GM12878 (cell line): ENCODE measurements around the gene CCDC9B.

Experiments
- HDAC2 ChIP-seq: fragments of 200-600 bp; sonication (generic); IDR thresholded peaks from 2 replicates; pipeline ENCODE4 v1.6.1; 2017
- TF ChIP-seq, protein P1 (sequence below), 3 experiments: IDR thresholded peaks in 2 of 3; conservative IDR thresholded peaks in 1 of 3; 2 replicates each; pipeline ENCODE4 v1.5.1; 2011; ENCODE audit warnings: low read depth in 3 of 3, low read length in 3 of 3, mild to moderate bottlenecking in 3 of 3, control low read depth in 2 of 3, moderate library complexity in 2 of 3, inconsistent platforms in 1 of 3, mixed read lengths in 1 of 3; ENCODE audit not compliant: control insufficient read depth in 2 of 3, insufficient read depth in 1 of 3; ENCODE audit errors: extremely low read depth in 1 of 3

DNA sequence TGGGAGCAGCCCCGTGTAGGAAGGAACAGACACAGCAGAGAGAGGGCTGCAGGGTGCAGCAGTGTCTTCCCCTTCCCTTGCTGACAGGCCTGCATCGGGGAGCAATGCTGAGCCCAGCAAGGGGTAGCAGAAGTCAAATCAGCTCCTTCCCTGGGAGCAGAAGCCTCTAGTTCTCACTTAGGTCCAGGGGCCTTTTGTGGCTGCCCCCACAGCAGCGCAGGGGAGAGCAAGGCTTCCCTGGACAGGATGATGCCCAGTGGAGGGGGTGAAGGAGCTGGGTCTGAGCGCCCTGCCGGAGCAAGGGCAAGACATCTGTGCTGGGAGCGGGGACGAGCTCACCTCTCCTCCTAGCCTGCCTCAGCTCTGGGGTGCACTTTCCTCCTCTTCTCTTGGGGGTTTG is 33.8 kb downstream of the CCDC9B start:
- no peak for TF ChIP-seq HDAC2
- TF ChIP-seq, protein P1, sequence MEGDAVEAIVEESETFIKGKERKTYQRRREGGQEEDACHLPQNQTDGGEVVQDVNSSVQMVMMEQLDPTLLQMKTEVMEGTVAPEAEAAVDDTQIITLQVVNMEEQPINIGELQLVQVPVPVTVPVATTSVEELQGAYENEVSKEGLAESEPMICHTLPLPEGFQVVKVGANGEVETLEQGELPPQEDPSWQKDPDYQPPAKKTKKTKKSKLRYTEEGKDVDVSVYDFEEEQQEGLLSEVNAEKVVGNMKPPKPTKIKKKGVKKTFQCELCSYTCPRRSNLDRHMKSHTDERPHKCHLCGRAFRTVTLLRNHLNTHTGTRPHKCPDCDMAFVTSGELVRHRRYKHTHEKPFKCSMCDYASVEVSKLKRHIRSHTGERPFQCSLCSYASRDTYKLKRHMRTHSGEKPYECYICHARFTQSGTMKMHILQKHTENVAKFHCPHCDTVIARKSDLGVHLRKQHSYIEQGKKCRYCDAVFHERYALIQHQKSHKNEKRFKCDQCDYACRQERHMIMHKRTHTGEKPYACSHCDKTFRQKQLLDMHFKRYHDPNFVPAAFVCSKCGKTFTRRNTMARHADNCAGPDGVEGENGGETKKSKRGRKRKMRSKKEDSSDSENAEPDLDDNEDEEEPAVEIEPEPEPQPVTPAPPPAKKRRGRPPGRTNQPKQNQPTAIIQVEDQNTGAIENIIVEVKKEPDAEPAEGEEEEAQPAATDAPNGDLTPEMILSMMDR (IDR thresholded peaks at IDR 0.05 in 2 of 3, conservative IDR thresholded peaks at IDR 0.05 in 1 of 3; ENCODE audit: control insufficient read depth in 2 of 3, extremely low read depth in 1 of 3, insufficient read depth in 1 of 3, low read depth in 3 of 3, low read length in 3 of 3) = no peak
